Nephron progenitor cell (in vitro differentiated cells): Measurements from ENCODE around the gene OPHN1.
"Not testable (repeated sequence)": the region's sequence is repeated elsewhere in the genome, so short reads cannot be mapped to it uniquely, and the experiment has no call there.

ENCODE experiments used
- DNase-seq: peaks from one replicate; pipeline ENCODE4 v3.0.0; 2021
- H3K27ac Mint-ChIP-seq: 2 replicates; pipeline ENCODE4 v1.8.0; 2021; ENCODE audit warnings: mild to moderate bottlenecking, moderate library complexity, mixed read lengths
- H3K27me3 Mint-ChIP-seq: 2 replicates; pipeline ENCODE4 v1.8.0; 2021; ENCODE audit warnings: mild to moderate bottlenecking, low read depth, mixed read lengths; ENCODE audit not compliant: poor library complexity
- H3K36me3 Mint-ChIP-seq: 2 replicates; pipeline ENCODE4 v1.8.0; 2021; ENCODE audit warnings: low read depth, mixed read lengths
- H3K4me1 Mint-ChIP-seq: 2 replicates; pipeline ENCODE4 v1.8.0; 2021; ENCODE audit warnings: mixed read lengths
- H3K4me3 Mint-ChIP-seq: 2 replicates; pipeline ENCODE4 v1.8.0; 2021; ENCODE audit warnings: mild to moderate bottlenecking, moderate library complexity, mixed read lengths
- H3K9me3 Mint-ChIP-seq: 2 replicates; pipeline ENCODE4 v1.8.0; 2021; ENCODE audit warnings: mild to moderate bottlenecking, moderate library complexity, mixed read lengths
- CTCF ChIP-seq: fragments of 200-600 bp; sonication (generic); IDR thresholded peaks from 2 replicates; pipeline ENCODE4 v1.5.0; 2021; ENCODE audit warnings: antibody characterized with exemption

The OPHN1 gene

DNA sequence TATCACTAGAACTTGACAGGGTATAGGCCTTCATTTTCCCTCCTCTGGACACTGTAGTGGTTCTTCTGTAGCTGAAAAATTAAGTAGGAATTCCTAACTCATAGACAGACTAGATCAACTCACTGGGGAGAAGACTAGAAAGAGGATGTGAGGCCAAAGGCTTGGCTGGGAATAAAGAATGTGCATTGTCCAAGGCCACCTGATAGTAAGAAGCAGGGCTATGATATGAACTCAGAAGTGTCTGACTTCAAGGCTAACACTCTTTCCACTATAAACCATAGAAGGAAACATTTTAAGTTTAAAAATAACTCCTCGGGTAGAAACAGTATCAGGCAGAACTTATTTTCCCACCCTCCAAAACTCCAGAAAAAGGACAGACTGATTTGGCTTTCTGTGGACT is 346.6 kb downstream of the OPHN1 start:
- no peak for TF ChIP-seq CTCF
- no peaks in the 10 kb centered on the region for H3K4me1 Mint-ChIP-seq
- H3K36me3 Mint-ChIP-seq = no peaks in the 10 kb centered on the region
- peaks cover 25% of the 10 kb centered on the region for H3K9me3 Mint-ChIP-seq
- H3K4me3 Mint-ChIP-seq = no peak overlapping the region
- H3K27ac Mint-ChIP-seq = no peak overlapping the region
- DNase-seq = no peak
- no peaks in the 10 kb centered on the region for H3K27me3 Mint-ChIP-seq

DNA sequence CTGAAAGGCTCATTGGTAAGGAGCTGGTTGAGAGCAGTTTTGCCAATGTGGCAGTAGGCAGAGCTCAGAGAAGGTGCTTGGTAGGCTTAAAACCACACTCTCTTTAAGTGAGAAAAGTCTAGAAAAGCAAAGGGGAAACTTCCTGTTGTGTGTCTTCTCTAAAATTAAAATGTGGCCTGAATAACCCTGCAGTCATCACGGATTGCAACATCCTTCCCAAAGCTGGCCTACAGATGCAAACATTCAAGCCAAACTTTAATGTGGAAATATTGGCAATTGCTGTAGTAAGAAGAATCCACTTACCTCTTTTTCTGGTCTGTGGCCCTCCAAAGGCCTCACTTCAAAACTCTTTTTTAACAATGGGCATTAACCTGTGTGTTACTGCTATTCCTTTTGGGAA is 348.5 kb downstream of the OPHN1 start:
- Mint-ChIP-seq H3K27ac (no peak overlapping the region), H3K27me3 (no peaks in the 10 kb centered on the region), H3K9me3 (peaks cover 34% of the 10 kb centered on the region), H3K36me3 (no peaks in the 10 kb centered on the region), H3K4me1 (no peaks in the 10 kb centered on the region), H3K4me3 (no peak overlapping the region)
- no peak for DNase-seq
- no peak for TF ChIP-seq CTCF

- no peak for DNase-seq
- H3K27me3 Mint-ChIP-seq = no peaks in the 10 kb centered on the region
- TF ChIP-seq CTCF = no peak
- no peak overlapping the region for H3K27ac Mint-ChIP-seq
- H3K9me3 Mint-ChIP-seq = peaks cover 36% of the 10 kb centered on the region
- H3K36me3 Mint-ChIP-seq = peaks cover 5% of the 10 kb centered on the region
- H3K4me3 Mint-ChIP-seq = no peak overlapping the region
- no peaks in the 10 kb centered on the region for H3K4me1 Mint-ChIP-seq
Measured at GRCh38 chrX:68083510-68083909, 349.8 kb downstream of the OPHN1 start.

DNA sequence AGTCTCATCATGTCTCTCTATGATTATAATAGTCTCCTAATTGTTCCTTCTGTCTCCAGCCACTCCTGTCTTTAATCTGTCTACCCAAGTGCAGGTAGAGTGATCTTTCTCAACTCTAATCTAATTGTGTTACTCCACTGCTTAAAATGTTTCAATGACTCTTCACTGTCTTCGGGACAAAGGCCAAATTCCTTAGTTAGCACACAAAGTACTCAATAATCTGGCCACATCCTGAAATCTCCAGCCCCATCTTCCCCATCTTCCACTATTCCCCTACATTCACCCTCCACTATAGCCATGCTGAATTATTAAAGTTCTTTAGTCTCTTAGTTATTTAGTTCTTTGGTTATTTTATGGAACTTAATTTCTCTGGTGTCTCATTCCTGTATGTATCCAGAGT is 353.3 kb downstream of the OPHN1 start:
- H3K4me3 Mint-ChIP-seq = no peak overlapping the region
- no peak overlapping the region for H3K27ac Mint-ChIP-seq
- H3K4me1 Mint-ChIP-seq = no peaks in the 10 kb centered on the region
- DNase-seq = no peak
- peaks cover 41% of the 10 kb centered on the region for H3K9me3 Mint-ChIP-seq
- peaks cover 5% of the 10 kb centered on the region for H3K36me3 Mint-ChIP-seq
- no peak for TF ChIP-seq CTCF
- no peaks in the 10 kb centered on the region for H3K27me3 Mint-ChIP-seq

DNA sequence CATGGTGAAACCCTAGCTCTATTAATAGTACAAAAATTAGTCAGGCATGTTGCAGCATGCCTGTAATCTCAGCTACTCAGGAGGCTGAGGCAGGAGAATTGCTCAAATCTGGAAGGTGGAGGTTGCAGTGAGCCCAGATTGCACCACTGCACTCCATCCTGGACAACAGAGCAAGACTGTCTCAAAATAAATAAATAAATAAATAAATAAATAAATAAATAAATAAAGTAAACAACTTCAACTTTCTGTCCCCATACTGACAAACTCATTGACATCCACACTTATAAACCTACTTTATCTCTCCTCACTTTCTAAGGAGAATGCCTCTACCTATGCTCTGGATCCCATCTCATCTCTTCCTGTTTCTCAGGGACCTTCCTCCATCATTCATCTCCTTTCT is 354.5 kb downstream of the OPHN1 start:
- H3K36me3 Mint-ChIP-seq, H3K27me3 Mint-ChIP-seq, H3K27ac Mint-ChIP-seq, H3K4me3 Mint-ChIP-seq, DNase-seq, H3K4me1 Mint-ChIP-seq: not testable (repeated sequence)
- H3K9me3 Mint-ChIP-seq = peaks cover 41% of the 10 kb centered on the region

- Mint-ChIP-seq H3K9me3 (peaks cover 40% of the 10 kb centered on the region), H3K36me3 (peaks cover 5% of the 10 kb centered on the region), H3K4me1 (no peaks in the 10 kb centered on the region), H3K27me3 (no peaks in the 10 kb centered on the region), H3K27ac (no peak overlapping the region), H3K4me3 (no peak overlapping the region)
- no peak for TF ChIP-seq CTCF
- no peak for DNase-seq
Measured at GRCh38 chrX:68077378-68077777, 355.9 kb downstream of the OPHN1 start.
